GM12878 (cell line): ENCODE data around the gene AOPEP. TPM values are rescaled to one million over a fixed set of nuclear protein-coding genes. Genes with fewer than 3 reads are reported as not detected.

ENCODE experiments used
- ATAC-seq: fragments of 200-7000 bp; cut with Tn5 transposase; 3 replicates; pipeline ENCODE4 v1.9.1; 2020; ENCODE audit warnings: mild to moderate bottlenecking, moderate library complexity
- BruUV-seq: library from RNA; stranded (reverse); fragments of 400-500 nt; replicated peaks from 2 replicates; lab custom pipeline; 2021; lab: Mats Ljungman, UMichigan
- CTCF ChIA-PET: fragments of 300-600 bp; sonication (Branson Sonifier 250); formaldehyde crosslinking; extraction: SDS; loops from one replicate; lab custom pipeline; 2021; ENCODE audit warnings: inconsistent platforms; lab: Yijun Ruan, JAX
- POLR2A ChIA-PET: fragments of 350-600 bp; formaldehyde crosslinking; extraction: SDS; loops from one replicate; lab custom pipeline; 2021; ENCODE audit warnings: inconsistent platforms; lab: Charles Lee
- RAD21 ChIA-PET: fragments of 300-600 bp; sonication (Branson Sonifier 250); formaldehyde crosslinking; loops from one replicate; lab custom pipeline; 2023; ENCODE audit warnings: antibody characterized with exemption; ENCODE audit not compliant: unreplicated experiment; lab: Charles Lee
- SMC1A ChIA-PET: fragments of 300-600 bp; sonication (Branson Sonifier 250); formaldehyde crosslinking; loops from one replicate; lab custom pipeline; 2023; ENCODE audit not compliant: unreplicated experiment, uncharacterized antibody; lab: Charles Lee
- DNase-seq: peaks from one replicate; pipeline ENCODE4 v3.0.0-alpha.2; 2011; ENCODE audit warnings: low read depth, low spot score
- FAIRE-seq: peaks from 3 replicates; lab custom pipeline; 2011; peaks lifted over from hg19 to GRCh38; lab: Jason Lieb, UNC
- H2AFZ ChIP-seq: 2 replicates; pipeline ENCODE4 v1.6.0; 2011; ENCODE audit warnings: low read depth, low read length, control low read depth; ENCODE audit not compliant: control insufficient read depth
- H3K27ac ChIP-seq: 2 replicates; pipeline ENCODE4 v1.5.1; 2011; ENCODE audit warnings: control low read depth; ENCODE audit not compliant: control insufficient read depth, insufficient read depth
- H3K27me3 ChIP-seq, 2 experiments: replicated peaks in 1 of 2; 2 replicates each; pipeline versions ENCODE4 v1.6.0 to v1.6.1; 2011; ENCODE audit warnings: low read length in 1 of 2; ENCODE audit not compliant: control insufficient read depth in 2 of 2, insufficient read depth in 2 of 2
- H3K36me3 ChIP-seq, 2 experiments: 2 replicates each; pipeline ENCODE4 v1.5.1; 2011; ENCODE audit warnings: low read length in 1 of 2; ENCODE audit not compliant: control insufficient read depth in 2 of 2, insufficient read depth in 2 of 2
- H3K4me1 ChIP-seq: 2 replicates; pipeline ENCODE4 v1.6.1; 2011; ENCODE audit warnings: mild to moderate bottlenecking, low read length, moderate library complexity, mixed read lengths; ENCODE audit not compliant: control insufficient read depth, insufficient read depth
- H3K4me2 ChIP-seq: 2 replicates; pipeline ENCODE4 v1.6.0; 2011; ENCODE audit warnings: control low read depth; ENCODE audit not compliant: control insufficient read depth, insufficient read depth
- H3K4me3 ChIP-seq: fragments of 200-600 bp; sonication (generic); 2 replicates; pipeline ENCODE4 v1.5.1; 2016
- H3K79me2 ChIP-seq: 2 replicates; pipeline ENCODE4 v1.6.0; 2011; ENCODE audit warnings: low read length; ENCODE audit not compliant: control insufficient read depth, insufficient read depth
- H3K9ac ChIP-seq: 2 replicates; pipeline ENCODE4 v1.8.0; 2011; ENCODE audit warnings: low read length, control low read depth, mixed read lengths; ENCODE audit not compliant: control insufficient read depth, insufficient read depth
- H3K9me3 ChIP-seq: replicated peaks from 3 replicates; pipeline ENCODE4 v1.5.1; 2011; ENCODE audit warnings: mild to moderate bottlenecking, low read length; ENCODE audit not compliant: control insufficient read depth, insufficient read depth
- H4K20me1 ChIP-seq: 2 replicates; pipeline ENCODE4 v1.6.0; 2011; ENCODE audit not compliant: control insufficient read depth, insufficient read depth
- CHD2 ChIP-seq: IDR thresholded peaks from 2 replicates; pipeline ENCODE4 v1.6.1; 2011; ENCODE audit warnings: low read depth, low read length, improper control_type of control experiment, borderline replicate concordance
- CREB1 ChIP-seq: IDR thresholded peaks from 2 replicates; pipeline ENCODE4 v1.6.1; 2012; ENCODE audit warnings: low read depth, mild to moderate bottlenecking, inconsistent platforms
- FOXK2 ChIP-seq: fragments of 450-650 bp; IDR thresholded peaks from 2 replicates; pipeline ENCODE4 v1.6.1; 2017; ENCODE audit warnings: mild to moderate bottlenecking, moderate library complexity
- FOXM1 ChIP-seq: IDR thresholded peaks from 2 replicates; pipeline ENCODE4 v1.6.1; 2012; ENCODE audit warnings: low read depth, mild to moderate bottlenecking, inconsistent platforms, low read length, moderate library complexity
- MEF2B ChIP-seq: fragments of 450-650 bp; IDR thresholded peaks from 2 replicates; pipeline ENCODE4 v1.6.1; 2018; ENCODE audit warnings: mild to moderate bottlenecking, moderate library complexity; ENCODE audit not compliant: partially characterized antibody, poor library complexity, severe bottlenecking
- MXI1 ChIP-seq: fragments of 150-350 bp; IDR thresholded peaks from 2 replicates; pipeline ENCODE4 v1.6.1; 2011; ENCODE audit warnings: low read depth, mild to moderate bottlenecking, inconsistent platforms, low read length, improper control_type of control experiment
- NFXL1 ChIP-seq: fragments of 450-650 bp; IDR thresholded peaks from 2 replicates; pipeline ENCODE4 v1.6.1; 2017; ENCODE audit warnings: antibody characterized with exemption, mild to moderate bottlenecking, borderline replicate concordance
- RAD51 ChIP-seq: fragments of 450-650 bp; IDR thresholded peaks from 2 replicates; pipeline ENCODE4 v1.6.1; 2016; ENCODE audit warnings: moderate library complexity, mild to moderate bottlenecking, inconsistent platforms
- SIX5 ChIP-seq: IDR thresholded peaks from 2 replicates; pipeline ENCODE4 v1.6.1; 2011; ENCODE audit warnings: mild to moderate bottlenecking, low read depth, low read length, moderate library complexity; ENCODE audit not compliant: severe bottlenecking
- SMARCA5 ChIP-seq: fragments of 450-650 bp; IDR thresholded peaks from 2 replicates; pipeline ENCODE4 v1.6.1; 2017; ENCODE audit warnings: mild to moderate bottlenecking
- TCF3 ChIP-seq: IDR thresholded peaks from 2 replicates; pipeline ENCODE4 v1.6.1; 2012; ENCODE audit warnings: low read depth, mild to moderate bottlenecking, low read length, borderline replicate concordance; ENCODE audit not compliant: insufficient read depth
- ZBTB4 ChIP-seq: fragments of 450-650 bp; formaldehyde crosslinking; IDR thresholded peaks from 2 replicates; pipeline ENCODE4 v1.4.0; 2022; ENCODE audit warnings: mild to moderate bottlenecking, moderate library complexity
- ZNF274 ChIP-seq: IDR thresholded peaks from one replicate; pipeline ENCODE4 v1.8.0; 2011; ENCODE audit not compliant: insufficient read length, insufficient read depth
- ZNF592 ChIP-seq: fragments of 450-650 bp; IDR thresholded peaks from 2 replicates; pipeline ENCODE4 v1.6.1; 2017; ENCODE audit warnings: mild to moderate bottlenecking, moderate library complexity
- WGBS: methylation state at CpG from one replicate; pipeline ENCODE4 v1.1.6; 2016; ENCODE audit warnings: low lambda C conversion rate; ENCODE audit not compliant: insufficient replicate concordance, insufficient coverage; ENCODE audit errors: missing lambda C conversion rate; 5-methylcytosine and 5-hydroxymethylcytosine counted together
- in situ Hi-C: fragments of 300-500 bp; cut with MboI; formaldehyde crosslinking; loops from 9 replicates; pipeline ENCODE4 v1.14.3; 2018; ENCODE audit warnings: mixed read lengths
- intact Hi-C: fragments of 100-400 bp; cut with micrococcal nuclease; formaldehyde crosslinking; loops from one replicate; pipeline ENCODE4 v1.14.2; 2022; ENCODE audit not compliant: unreplicated experiment
- polyA plus RNA-seq, 11 experiments: library from polyadenylated mRNA; depleted of rRNA in 4 of 11; unstranded in 6 of 11; stranded (reverse) in 5 of 11; fragments of >200 nt; fragmentation: Nextera tagmentation in 4 of 11; fragmentation: Illumina TruSeq in 1 of 11; extraction: Ambion mirVana in 4 of 11; extraction: Trizol in 1 of 11; gene quantifications; 1 replicate in 1 of 11; 2 replicates in 10 of 11; pipeline versions ENCODE4 v1.2.1 to v1.2.3, GENCODE V29; 2011 to 2016; ENCODE audit warnings: inconsistent platforms in 2 of 11, missing spikeins in 2 of 11, low read depth in 1 of 11
- total RNA-seq, 4 experiments: library from RNA; depleted of rRNA in 3 of 4; stranded (reverse); fragments of >200 nt in 3 of 4; fragmentation: Illumina TruSeq in 1 of 4; extraction: Trizol in 1 of 4; gene quantifications; 2 replicates each; pipeline versions ENCODE4 v1.2.1 to v1.2.3, GENCODE V29; 2013 to 2021

The AOPEP gene
- total and polyA plus RNA-seq, 10 of the 15 experiments (the other 5 are each of a cell fraction or from before 2014, with no cell fraction given): 2.3 to 16.9 (median 10.1) TPM

GRCh38 chr9:94825611-94825958 is 99.1 kb downstream of the AOPEP start:
- 99% methylated on average over 4 of the region's 4 CpGs for WGBS
- BruUV-seq: no TSS peak
- in situ Hi-C loops: no loop called here
- ChIA-PET CTCF (interaction anchor here (0.9 to 1.3 kb wide), 4 partner anchors 9 to 343 kb away, joined by 3 to 4 read pairs (median 3); no protein-coding TSS in a partner anchor), RAD21 (no interaction called here)
- ATAC-seq: no peak
- Histone ChIP-seq H3K4me1 (peaks cover 16% of the 10 kb centered on the region), H3K27ac (no peak overlapping the region), H3K79me2 (no peaks in the 10 kb centered on the region), H3K27me3 (no peaks in the 10 kb centered on the region), H3K36me3 (no peaks in the 10 kb centered on the region), H3K4me2 (no peak overlapping the region), H3K9ac (no peak overlapping the region), H4K20me1 (no peaks in the 10 kb centered on the region)
- intact Hi-C loops: no loop called here
- FAIRE-seq: no peak
- TF ChIP-seq SMARCA5: no peak
- TF ChIP-seq ZNF274: no peak
- no peak for TF ChIP-seq ZBTB4 (CRISPR knock-in tag)
- no peak for TF ChIP-seq RAD51
- no peak for TF ChIP-seq CREB1
- no peak for TF ChIP-seq ZNF592
- no peak for TF ChIP-seq MXI1
- no peak for TF ChIP-seq TCF3
- TF ChIP-seq SIX5: no peak
- TF ChIP-seq MEF2B: no peak
- TF ChIP-seq CHD2: no peak
- no peak for TF ChIP-seq FOXM1
- no peak for TF ChIP-seq NFXL1
- TF ChIP-seq FOXK2: no peak
- TF ChIP-seq, all 136 proteins: peak for 0
- DNase-seq: no peak
- POLR2A ChIA-PET: interaction anchor here (1.1 kb wide), 2 partner anchors 40 to 41 kb away, joined by 3 read pairs; no protein-coding TSS in a partner anchor
- SMC1A ChIA-PET: interaction anchor here (0.6 to 2.5 kb wide), 9 partner anchors 9 to 342 kb away, joined by 3 to 5 read pairs (median 4); no protein-coding TSS in a partner anchor
- Histone ChIP-seq H3K4me3 (no peak overlapping the region), H2AFZ (no peak overlapping the region), H3K9me3 (no peaks in the 10 kb centered on the region)
